ENCODE data around the gene HIVEP1.

Gene HIVEP1

DNA sequence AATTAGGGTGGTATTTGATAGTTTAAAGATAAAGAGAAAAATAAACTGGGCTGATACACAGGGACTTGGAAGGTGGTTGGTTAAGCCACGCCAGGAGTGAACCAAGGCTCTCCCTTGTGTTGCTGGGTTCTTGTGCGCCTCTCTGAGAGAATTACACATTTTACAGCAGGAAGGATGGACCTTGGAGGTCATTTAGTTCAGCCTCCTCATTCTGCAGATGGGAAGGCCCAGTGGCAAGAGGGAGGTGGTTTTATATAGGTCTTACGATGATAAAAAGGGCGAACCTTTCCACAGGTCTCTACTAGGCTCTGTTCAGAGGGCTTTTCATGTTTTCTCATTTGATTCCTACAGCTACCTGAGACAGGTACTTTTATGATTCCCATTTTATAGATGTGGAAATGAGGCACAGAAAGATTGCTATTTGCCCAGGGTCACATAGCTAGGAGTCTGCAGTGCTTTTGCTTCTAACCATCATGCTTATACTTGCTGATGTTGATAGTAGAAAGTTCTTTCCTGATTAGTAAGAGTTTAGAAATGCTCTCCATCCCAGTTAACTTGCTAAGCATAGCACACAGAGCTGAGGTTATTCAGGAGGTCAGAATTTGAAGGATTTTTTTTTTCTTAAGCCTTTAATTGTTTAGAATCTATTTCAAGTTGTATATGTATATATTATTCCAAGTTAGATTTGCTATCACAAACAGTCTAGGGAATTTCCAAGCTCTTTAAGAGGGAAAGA, 12.8 kb downstream of the HIVEP1 start:
- DNase-seq = no peak
- H3K4me3 ChIP-seq (ENCODE audit: low read depth, low read length) = no peak overlapping the region
- TF ChIP-seq, protein P1, sequence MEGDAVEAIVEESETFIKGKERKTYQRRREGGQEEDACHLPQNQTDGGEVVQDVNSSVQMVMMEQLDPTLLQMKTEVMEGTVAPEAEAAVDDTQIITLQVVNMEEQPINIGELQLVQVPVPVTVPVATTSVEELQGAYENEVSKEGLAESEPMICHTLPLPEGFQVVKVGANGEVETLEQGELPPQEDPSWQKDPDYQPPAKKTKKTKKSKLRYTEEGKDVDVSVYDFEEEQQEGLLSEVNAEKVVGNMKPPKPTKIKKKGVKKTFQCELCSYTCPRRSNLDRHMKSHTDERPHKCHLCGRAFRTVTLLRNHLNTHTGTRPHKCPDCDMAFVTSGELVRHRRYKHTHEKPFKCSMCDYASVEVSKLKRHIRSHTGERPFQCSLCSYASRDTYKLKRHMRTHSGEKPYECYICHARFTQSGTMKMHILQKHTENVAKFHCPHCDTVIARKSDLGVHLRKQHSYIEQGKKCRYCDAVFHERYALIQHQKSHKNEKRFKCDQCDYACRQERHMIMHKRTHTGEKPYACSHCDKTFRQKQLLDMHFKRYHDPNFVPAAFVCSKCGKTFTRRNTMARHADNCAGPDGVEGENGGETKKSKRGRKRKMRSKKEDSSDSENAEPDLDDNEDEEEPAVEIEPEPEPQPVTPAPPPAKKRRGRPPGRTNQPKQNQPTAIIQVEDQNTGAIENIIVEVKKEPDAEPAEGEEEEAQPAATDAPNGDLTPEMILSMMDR (IDR thresholded peaks at IDR 0.05; ENCODE audit: low read depth, low read length) = no peak

DNA sequence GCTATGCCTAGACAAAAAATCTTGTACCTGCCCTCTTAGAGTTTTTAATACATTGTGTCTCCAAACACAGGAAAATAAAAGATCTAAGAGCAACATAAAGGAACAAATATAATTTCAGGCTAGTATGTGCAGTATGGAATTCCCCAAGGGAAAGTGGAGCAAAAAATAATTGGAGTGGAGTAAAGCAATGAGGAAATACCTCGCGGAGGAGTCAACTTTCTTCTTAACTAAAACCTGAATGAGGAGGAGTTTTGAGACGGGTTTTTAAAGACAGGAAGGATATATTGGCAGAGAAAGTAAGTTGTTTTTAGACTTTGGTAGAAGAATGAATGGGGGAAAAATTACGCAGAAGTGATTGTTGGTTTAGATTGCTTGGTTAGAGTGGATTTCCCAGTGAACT, 14.0 kb downstream of the HIVEP1 start:
- Histone ChIP-seq H3K27me3 (no peaks in the 10 kb centered on the region), H3K4me3 (ENCODE audit: low read depth, low read length) (no peak overlapping the region), H3K9me3 (no peaks in the 10 kb centered on the region), H3K4me1 (peaks cover 7% of the 10 kb centered on the region; the same call in 1 of the 2 replicates), H3K36me3 (no peaks in the 10 kb centered on the region; the same call in 1 of the 2 replicates)
- no peak for DNase-seq
- TF ChIP-seq, protein P1 (IDR thresholded peaks at IDR 0.05; ENCODE audit: low read depth, low read length) = no peak

More for the DNA sequence above, 12.8 kb downstream of the HIVEP1 start:
- Histone ChIP-seq H3K36me3 (no peaks in the 10 kb centered on the region; the same call in 1 of the 2 replicates), H3K9me3 (no peaks in the 10 kb centered on the region), H3K27me3 (no peaks in the 10 kb centered on the region), H3K4me1 (peaks cover 7% of the 10 kb centered on the region; the same call in 1 of the 2 replicates)

DNA sequence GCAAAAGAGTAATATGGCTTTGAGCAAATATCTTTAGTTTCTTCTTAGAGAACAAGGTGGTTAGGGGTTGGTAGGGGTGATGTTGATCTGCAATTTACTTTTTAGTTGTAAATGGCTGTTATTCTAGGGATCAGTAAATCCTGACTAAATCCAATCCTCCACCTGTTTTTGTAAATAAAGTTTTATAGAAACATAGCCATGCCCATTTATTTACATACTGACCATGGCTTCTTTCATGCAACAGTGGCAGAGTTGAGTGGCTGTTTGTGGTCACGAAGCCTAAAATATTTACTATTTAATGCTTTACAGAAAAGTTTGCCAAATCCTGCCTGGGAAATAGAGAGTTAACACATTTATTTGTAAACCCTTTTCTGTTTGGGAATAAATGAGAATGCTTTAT, 14.7 kb downstream of the HIVEP1 start:
- Histone ChIP-seq H3K36me3 (no peaks in the 10 kb centered on the region), H3K4me3 (ENCODE audit: low read depth, low read length) (no peak overlapping the region), H3K27me3 (no peaks in the 10 kb centered on the region), H3K9me3 (no peaks in the 10 kb centered on the region), H3K4me1 (peaks cover 7% of the 10 kb centered on the region; the same call in 1 of the 2 replicates)
- TF ChIP-seq, protein P1 (IDR thresholded peaks at IDR 0.05; ENCODE audit: low read depth, low read length) = no peak
- no peak for DNase-seq

DNA sequence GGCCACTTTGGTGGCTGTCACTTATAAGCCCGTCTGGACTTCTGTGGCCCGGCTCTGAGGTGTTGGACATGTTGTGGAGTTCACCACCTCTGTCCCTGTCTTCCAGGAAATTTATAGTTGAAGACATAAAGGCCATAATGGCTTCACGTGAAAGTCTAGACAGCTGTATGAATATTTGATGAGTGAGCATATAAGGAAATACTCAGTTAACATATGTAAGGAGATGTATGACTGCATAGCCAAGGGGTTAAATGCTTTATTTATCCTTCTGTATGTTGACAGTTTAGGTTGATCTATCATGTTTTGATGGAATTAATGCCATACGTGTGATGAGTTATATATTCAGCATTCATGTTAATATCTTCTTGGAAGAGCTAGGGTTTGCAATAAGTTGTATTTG, 16.1 kb downstream of the HIVEP1 start:
- DNase-seq = no peak
- TF ChIP-seq, protein P1 (IDR thresholded peaks at IDR 0.05; ENCODE audit: low read depth, low read length) = no peak
- H3K9me3 ChIP-seq = no peaks in the 10 kb centered on the region
- H3K4me1 ChIP-seq = peaks cover under 1% of the 10 kb centered on the region; the same call in 1 of the 2 replicates
- no peak overlapping the region for H3K4me3 ChIP-seq (ENCODE audit: low read depth, low read length)
- no peaks in the 10 kb centered on the region for H3K27me3 ChIP-seq
- no peaks in the 10 kb centered on the region for H3K36me3 ChIP-seq

DNA sequence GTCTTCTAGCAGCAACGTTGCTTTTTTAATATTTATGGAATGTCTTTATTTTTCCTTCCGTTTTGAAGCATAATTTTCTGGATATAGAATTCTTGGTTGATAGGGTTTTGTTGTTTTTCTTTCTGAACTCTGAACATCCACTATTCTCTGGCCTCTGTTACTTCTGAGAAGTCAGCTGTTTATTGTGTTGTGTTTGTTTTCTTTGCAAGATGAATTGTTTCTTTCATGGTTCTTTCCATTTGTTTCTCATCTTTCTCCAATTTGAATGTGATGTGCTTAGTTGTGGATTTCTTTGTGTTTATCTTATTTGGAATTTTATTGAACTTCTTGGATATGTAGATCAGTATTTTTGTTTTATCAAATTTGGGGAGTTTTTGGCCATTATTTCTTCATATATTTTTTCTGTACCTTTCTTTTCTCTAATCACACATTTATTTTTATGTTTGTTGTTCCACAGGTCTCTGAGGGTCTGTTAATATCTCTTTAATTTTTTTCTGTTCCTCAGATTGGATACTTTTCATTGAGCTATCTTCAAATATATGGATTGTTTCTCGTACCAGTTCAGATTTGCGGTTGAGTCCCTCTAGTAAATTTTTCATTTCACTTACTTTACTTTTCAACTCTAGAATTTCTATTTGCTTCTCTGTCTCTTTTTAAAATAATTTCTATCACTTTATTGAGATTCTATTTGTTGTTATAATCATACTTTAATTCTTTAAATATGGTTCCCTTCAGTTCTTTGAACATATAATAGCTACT, 18.0 kb downstream of the HIVEP1 start:
- Histone ChIP-seq H3K4me3 (ENCODE audit: low read depth, low read length) (no peak overlapping the region), H3K36me3 (no peaks in the 10 kb centered on the region), H3K9me3 (no peaks in the 10 kb centered on the region), H3K4me1 (no peaks in the 10 kb centered on the region), H3K27me3 (no peaks in the 10 kb centered on the region)
- TF ChIP-seq, protein P1 (IDR thresholded peaks at IDR 0.05; ENCODE audit: low read depth, low read length) = no peak
- DNase-seq = no peak

All from BE2C (cell line).